NCI-H2196 treated with DMSO at 0.1 percent for 48 hours (cell line): Measurements from ENCODE around the gene SMIM28.
"Not testable (repeated sequence)": the region's sequence is repeated elsewhere in the genome, so short reads cannot be mapped to it uniquely, and the experiment has no call there.

Experiments used
- DNase-seq: peaks from one replicate; lab custom pipeline; 2025; ENCODE audit not compliant: unreplicated experiment; lab: John Stamatoyannopoulos, UW

Gene SMIM28

GRCh38 chr6:138377844-138378243, at the start of gene SMIM28:
Gene SMIM28 (plus strand): TSS chr6:138377905. CDS start chr6:138378073, 168 bp downstream.
- DNase-seq = peak; percentile 10

- no peak for DNase-seq
Measured at GRCh38 chr6:138328210-138328609, 49.5 kb upstream of the SMIM28 start.

- no peak for DNase-seq
Measured at GRCh38 chr6:138330763-138331162, 46.9 kb upstream of the SMIM28 start.

- DNase-seq = no peak
Measured at GRCh38 chr6:138331444-138331843, 46.3 kb upstream of the SMIM28 start.

- no peak for DNase-seq
Measured at GRCh38 chr6:138331984-138332383, 45.7 kb upstream of the SMIM28 start.

GRCh38 chr6:138334000-138334399, 43.7 kb upstream of the SMIM28 start:
- DNase-seq = no peak

GRCh38 chr6:138334963-138335362, 42.7 kb upstream of the SMIM28 start:
- no peak for DNase-seq

- no peak for DNase-seq
Measured at GRCh38 chr6:138336221-138336620, 41.5 kb upstream of the SMIM28 start.

GRCh38 chr6:138337076-138337475, 40.6 kb upstream of the SMIM28 start:
- DNase-seq = no peak

- DNase-seq = no peak
Measured at GRCh38 chr6:138339024-138339423, 38.7 kb upstream of the SMIM28 start.

- no peak for DNase-seq
Measured at GRCh38 chr6:138341176-138341575, 36.5 kb upstream of the SMIM28 start.

GRCh38 chr6:138343112-138343511, 34.6 kb upstream of the SMIM28 start:
- no peak for DNase-seq

GRCh38 chr6:138345565-138346285, 32.0 kb upstream of the SMIM28 start:
- DNase-seq = no peak

GRCh38 chr6:138346302-138347195, 31.2 kb upstream of the SMIM28 start:
- no peak for DNase-seq

- DNase-seq = no peak
Measured at GRCh38 chr6:138347864-138348263, 29.8 kb upstream of the SMIM28 start.

GRCh38 chr6:138349891-138350290, 27.8 kb upstream of the SMIM28 start:
- no peak for DNase-seq

- DNase-seq = no peak
Measured at GRCh38 chr6:138357928-138358327, 19.8 kb upstream of the SMIM28 start.

- DNase-seq = not testable (repeated sequence)
Measured at GRCh38 chr6:138368684-138369083, 9.0 kb upstream of the SMIM28 start.

GRCh38 chr6:138370631-138371451, 6.9 kb upstream of the SMIM28 start:
- DNase-seq = no peak

- no peak for DNase-seq
Measured at GRCh38 chr6:138371452-138371711, 6.3 kb upstream of the SMIM28 start.

- DNase-seq = no peak
Measured at GRCh38 chr6:138371720-138372119, 6.0 kb upstream of the SMIM28 start.
